Measurements from ENCODE around the gene ACBD7.

ACBD7 gene

DNA sequence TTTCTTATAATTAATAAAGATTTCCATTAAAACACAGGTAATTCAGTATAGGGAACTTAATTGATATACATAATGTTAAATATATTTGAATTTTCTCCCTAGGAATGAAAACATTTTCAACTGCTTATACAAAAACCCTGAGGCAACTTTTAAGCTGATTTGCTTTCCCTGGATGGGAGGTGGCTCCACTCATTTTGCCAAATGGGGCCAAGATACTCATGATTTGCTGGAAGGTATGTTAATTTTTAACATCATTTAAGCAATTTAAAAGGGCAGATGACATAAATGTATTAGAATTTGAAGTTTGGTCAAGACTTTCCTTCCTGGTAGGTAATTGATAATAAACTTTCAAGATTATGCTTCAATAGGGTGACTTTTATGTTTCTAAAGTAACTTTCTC lies 39.0 kb downstream of the ACBD7 start:
- no peak overlapping the region for H3K9ac ChIP-seq (ENCODE audit: low read length)
- H3K4me3 ChIP-seq (ENCODE audit: low read length): no peak overlapping the region
- no peaks in the 10 kb centered on the region for H3K36me3 ChIP-seq (ENCODE audit: control insufficient read depth, low read depth, low read length)
- no peak overlapping the region for H3K27ac ChIP-seq (ENCODE audit: low read length)
- H3K4me1 ChIP-seq (ENCODE audit: control insufficient read depth, low read depth, low read length): peaks cover 7% of the 10 kb centered on the region
- no peaks in the 10 kb centered on the region for H3K9me3 ChIP-seq (ENCODE audit: control insufficient read depth, low read depth, low read length)
- no peaks in the 10 kb centered on the region for H3K27me3 ChIP-seq (ENCODE audit: control insufficient read depth, insufficient read depth, low read length)

DNA sequence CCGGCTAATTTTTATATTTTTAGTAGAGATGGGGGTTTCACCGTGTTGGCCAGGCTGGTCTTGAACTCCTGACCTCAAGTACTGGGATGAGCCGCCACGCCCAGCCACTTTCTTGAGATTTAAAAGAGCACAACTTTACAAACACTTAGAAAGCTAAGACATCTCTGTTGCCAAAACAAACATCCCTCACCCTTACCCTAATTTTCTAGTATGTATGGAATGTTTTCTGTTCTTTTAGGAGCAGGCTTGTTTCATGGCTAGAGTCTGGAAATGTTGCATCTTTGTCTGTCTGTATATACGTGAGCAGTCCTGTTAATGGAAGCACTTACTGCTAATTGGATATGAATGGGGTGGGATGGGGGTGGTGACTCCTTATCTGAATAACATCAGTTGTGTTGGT lies 42.0 kb downstream of the ACBD7 start:
- no peaks in the 10 kb centered on the region for H3K36me3 ChIP-seq (ENCODE audit: control insufficient read depth, low read depth, low read length)
- H3K9me3 ChIP-seq (ENCODE audit: control insufficient read depth, low read depth, low read length): no peaks in the 10 kb centered on the region
- peaks cover 7% of the 10 kb centered on the region for H3K4me1 ChIP-seq (ENCODE audit: control insufficient read depth, low read depth, low read length)
- H3K27ac ChIP-seq (ENCODE audit: low read length): no peak overlapping the region
- no peaks in the 10 kb centered on the region for H3K27me3 ChIP-seq (ENCODE audit: control insufficient read depth, insufficient read depth, low read length)
- no peak overlapping the region for H3K4me3 ChIP-seq (ENCODE audit: low read length)
- no peak overlapping the region for H3K9ac ChIP-seq (ENCODE audit: low read length)

DNA sequence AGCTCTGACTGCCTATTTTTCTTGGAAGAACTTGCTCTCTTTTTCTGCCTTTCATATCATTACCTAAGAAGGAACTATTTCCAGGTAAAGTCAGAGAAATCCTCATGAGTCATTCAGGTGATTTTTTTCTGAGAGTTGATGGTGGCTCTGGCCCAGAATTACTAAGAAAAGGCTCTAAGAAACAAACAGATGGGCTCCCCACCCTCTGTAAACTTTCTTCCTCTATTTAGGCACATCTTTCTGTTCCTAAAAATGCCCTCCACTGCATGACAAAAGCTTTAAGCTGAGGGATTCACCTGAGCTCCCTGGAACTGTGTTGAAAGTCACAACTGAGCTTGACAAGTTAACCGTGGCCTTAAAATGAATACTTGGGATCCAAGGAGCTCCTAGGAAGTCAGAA lies 43.2 kb downstream of the ACBD7 start:
- Histone ChIP-seq H3K27ac (ENCODE audit: low read length) (no peak overlapping the region), H3K4me3 (ENCODE audit: low read length) (no peak overlapping the region), H3K4me1 (ENCODE audit: control insufficient read depth, low read depth, low read length) (peaks cover 7% of the 10 kb centered on the region), H3K9me3 (ENCODE audit: control insufficient read depth, low read depth, low read length) (no peaks in the 10 kb centered on the region), H3K27me3 (ENCODE audit: control insufficient read depth, insufficient read depth, low read length) (no peaks in the 10 kb centered on the region), H3K36me3 (ENCODE audit: control insufficient read depth, low read depth, low read length) (no peaks in the 10 kb centered on the region), H3K9ac (ENCODE audit: low read length) (no peak overlapping the region)

DNA sequence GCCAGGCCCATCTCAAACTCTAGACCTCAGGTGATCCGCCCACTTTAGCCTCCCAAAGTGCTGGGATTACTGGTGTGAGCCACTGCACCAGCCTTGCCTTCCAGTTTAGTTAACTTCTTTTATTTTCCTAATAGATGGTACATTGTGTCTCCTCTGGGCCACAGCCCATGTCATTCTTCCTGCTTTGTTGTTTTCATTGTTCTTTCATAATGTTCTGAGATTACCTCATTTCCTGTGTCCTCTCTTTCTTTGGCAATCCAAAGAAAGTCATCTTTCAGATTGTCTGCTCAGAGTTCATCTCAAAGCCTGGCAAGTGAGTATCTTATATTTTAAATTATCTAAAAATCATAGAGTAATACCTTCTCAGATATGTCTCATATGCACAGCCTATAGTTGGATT lies 44.9 kb downstream of the ACBD7 start, which contains the start of gene OLAH:
Gene OLAH (plus strand): TSS at position 270 of the 400 bp plus-strand sequence. CDS start 3,346 bp downstream, outside the sequence.
- H3K4me1 ChIP-seq (ENCODE audit: control insufficient read depth, low read depth, low read length): peaks cover 7% of the 10 kb centered on the region
- no peaks in the 10 kb centered on the region for H3K9me3 ChIP-seq (ENCODE audit: control insufficient read depth, low read depth, low read length)
- no peaks in the 10 kb centered on the region for H3K27me3 ChIP-seq (ENCODE audit: control insufficient read depth, insufficient read depth, low read length)
- no peak within 1 kb of the TSS for H3K9ac ChIP-seq (ENCODE audit: low read length)
- H3K36me3 ChIP-seq (ENCODE audit: control insufficient read depth, low read depth, low read length): no peaks in the 10 kb centered on the region
- H3K27ac ChIP-seq (ENCODE audit: low read length): no peak within 1 kb of the TSS
- H3K4me3 ChIP-seq (ENCODE audit: low read length): no peak within 1 kb of the TSS

DNA sequence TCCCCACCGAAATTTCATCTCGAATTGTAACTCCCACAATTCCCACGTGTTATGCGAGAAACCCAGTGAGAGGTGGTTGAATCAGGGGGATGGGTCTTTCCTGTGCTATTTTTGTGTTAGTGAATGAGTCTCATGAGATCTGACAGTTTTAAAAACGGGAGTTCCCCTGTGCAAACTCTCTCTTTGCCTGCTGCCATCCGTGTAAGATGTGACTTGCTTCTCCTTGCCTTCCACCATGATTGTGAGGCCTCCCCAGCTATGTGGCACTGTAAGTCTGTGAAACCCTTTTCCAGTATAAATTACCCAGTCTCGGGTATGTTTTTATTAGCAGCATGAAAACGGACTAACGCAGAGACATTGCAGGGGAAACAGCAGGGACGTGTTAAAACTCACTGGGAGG lies 50.2 kb downstream of the ACBD7 start:
- no peaks in the 10 kb centered on the region for H3K9me3 ChIP-seq (ENCODE audit: control insufficient read depth, low read depth, low read length)
- no peak overlapping the region for H3K27ac ChIP-seq (ENCODE audit: low read length)
- H3K4me3 ChIP-seq (ENCODE audit: low read length): no peak overlapping the region
- no peaks in the 10 kb centered on the region for H3K36me3 ChIP-seq (ENCODE audit: control insufficient read depth, low read depth, low read length)
- no peak overlapping the region for H3K9ac ChIP-seq (ENCODE audit: low read length)
- no peaks in the 10 kb centered on the region for H3K27me3 ChIP-seq (ENCODE audit: control insufficient read depth, insufficient read depth, low read length)
- peaks cover 4% of the 10 kb centered on the region for H3K4me1 ChIP-seq (ENCODE audit: control insufficient read depth, low read depth, low read length)

DNA sequence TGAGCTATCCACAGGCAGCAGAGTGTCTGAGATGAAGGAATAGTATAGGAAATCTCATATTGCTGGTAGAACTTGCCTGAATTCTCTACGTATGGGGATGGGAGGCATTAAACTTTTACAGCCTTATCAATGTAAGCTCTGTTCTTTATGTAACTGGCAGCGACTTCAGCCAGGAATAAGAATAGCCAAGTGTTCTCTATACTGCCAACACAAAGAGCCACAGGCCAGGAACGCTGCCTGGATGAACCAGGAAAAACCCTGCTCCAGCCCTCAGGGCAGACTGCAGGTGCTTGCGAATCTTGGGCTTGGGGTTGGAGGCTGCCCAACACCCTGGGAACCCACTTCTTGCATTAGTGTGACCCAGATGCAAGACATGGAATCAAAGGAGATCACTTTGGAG lies 50.9 kb downstream of the ACBD7 start:
- Histone ChIP-seq H3K27me3 (ENCODE audit: control insufficient read depth, insufficient read depth, low read length) (no peaks in the 10 kb centered on the region), H3K9me3 (ENCODE audit: control insufficient read depth, low read depth, low read length) (no peaks in the 10 kb centered on the region), H3K4me1 (ENCODE audit: control insufficient read depth, low read depth, low read length) (peaks cover 4% of the 10 kb centered on the region), H3K9ac (ENCODE audit: low read length) (no peak overlapping the region), H3K4me3 (ENCODE audit: low read length) (no peak overlapping the region), H3K27ac (ENCODE audit: low read length) (no peak overlapping the region), H3K36me3 (ENCODE audit: control insufficient read depth, low read depth, low read length) (no peaks in the 10 kb centered on the region)

DNA sequence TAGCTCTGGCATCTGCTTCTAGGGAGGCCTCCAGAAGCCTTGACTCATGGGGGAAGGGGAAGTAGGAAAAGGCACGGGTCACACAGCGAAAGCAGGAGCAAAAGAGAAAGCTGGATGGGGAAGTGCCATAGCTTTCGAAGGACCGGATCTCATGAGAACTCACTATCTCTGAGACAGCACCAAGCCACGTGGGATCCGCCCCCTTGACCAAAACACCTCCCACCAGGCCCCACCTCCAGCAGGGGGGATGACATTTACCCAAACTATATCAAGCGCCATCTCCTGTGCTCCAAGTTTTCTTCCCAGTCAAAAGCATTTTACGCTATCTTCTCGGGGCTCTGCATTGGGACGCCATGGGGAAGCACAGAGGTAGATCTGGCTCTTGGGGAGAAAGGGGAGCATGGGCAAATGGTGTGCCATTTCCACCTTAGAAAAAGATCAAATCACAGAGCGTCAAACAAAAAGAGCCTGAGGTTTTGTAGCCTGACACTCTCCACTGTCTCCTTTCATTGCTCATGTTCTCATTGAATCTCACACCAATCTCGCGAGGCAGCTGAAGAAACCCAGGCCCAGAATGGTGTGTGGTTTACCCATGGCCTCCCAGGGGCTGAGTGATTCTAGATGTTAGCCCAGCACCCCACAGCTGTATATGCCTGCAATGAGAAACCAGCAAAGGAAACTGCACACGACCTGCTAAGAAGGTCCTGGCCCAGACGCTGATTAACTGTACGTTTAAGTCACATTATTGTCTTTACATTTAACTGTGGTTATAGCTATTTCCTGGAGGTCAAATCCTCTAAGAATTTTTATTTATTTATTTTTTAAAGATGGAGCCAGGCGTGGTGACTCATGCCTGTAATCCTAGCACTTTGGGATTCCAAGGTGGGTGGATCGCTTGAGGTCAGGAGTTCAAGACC lies 52.9 kb downstream of the ACBD7 start:
- no peaks in the 10 kb centered on the region for H3K9me3 ChIP-seq (ENCODE audit: control insufficient read depth, low read depth, low read length)
- no peak overlapping the region for H3K27ac ChIP-seq (ENCODE audit: low read length)
- no peaks in the 10 kb centered on the region for H3K36me3 ChIP-seq (ENCODE audit: control insufficient read depth, low read depth, low read length)
- no peak overlapping the region for H3K9ac ChIP-seq (ENCODE audit: low read length)
- no peak overlapping the region for H3K4me3 ChIP-seq (ENCODE audit: low read length)
- peaks cover 4% of the 10 kb centered on the region for H3K4me1 ChIP-seq (ENCODE audit: control insufficient read depth, low read depth, low read length)
- no peaks in the 10 kb centered on the region for H3K27me3 ChIP-seq (ENCODE audit: control insufficient read depth, insufficient read depth, low read length)

DNA sequence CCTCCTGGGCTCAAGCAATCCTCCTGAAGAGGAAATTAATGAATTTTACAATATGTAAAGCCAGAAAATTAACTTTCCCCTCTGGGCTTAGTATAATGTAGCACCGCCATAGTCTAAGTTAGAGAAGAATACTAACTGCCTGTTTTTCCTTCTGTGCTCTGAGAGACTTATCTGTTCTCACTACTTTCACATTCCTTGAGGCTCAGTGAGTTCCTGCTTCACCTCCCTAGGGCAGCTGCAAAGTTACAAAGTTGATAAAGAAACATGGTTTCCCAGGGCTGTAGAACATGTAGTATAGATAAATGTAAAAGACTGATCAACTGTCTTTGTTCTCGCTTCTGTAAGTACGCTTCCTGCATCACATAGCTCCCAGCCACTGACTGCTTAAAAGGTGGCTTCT lies 60.8 kb downstream of the ACBD7 start:
- H3K36me3 ChIP-seq (ENCODE audit: control insufficient read depth, low read depth, low read length): no peaks in the 10 kb centered on the region
- H3K9me3 ChIP-seq (ENCODE audit: control insufficient read depth, low read depth, low read length): no peaks in the 10 kb centered on the region
- H3K27me3 ChIP-seq (ENCODE audit: control insufficient read depth, insufficient read depth, low read length): no peaks in the 10 kb centered on the region
- no peak overlapping the region for H3K4me3 ChIP-seq (ENCODE audit: low read length)
- no peaks in the 10 kb centered on the region for H3K4me1 ChIP-seq (ENCODE audit: control insufficient read depth, low read depth, low read length)
- H3K9ac ChIP-seq (ENCODE audit: low read length): no peak overlapping the region
- H3K27ac ChIP-seq (ENCODE audit: low read length): no peak overlapping the region
